Cardiac septum (tissue), 1 donor: ENCODE data around the gene HELT. TPM values are rescaled to one million over a fixed set of nuclear protein-coding genes. Genes with fewer than 3 reads are reported as not detected.
"Not testable (repeated sequence)": the region's sequence is repeated elsewhere in the genome, so short reads cannot be mapped to it uniquely, and the experiment has no call there.

Experiments
- DNase-seq: peaks from one replicate; pipeline ENCODE4 v3.0.0-alpha.2; 2020; ENCODE audit warnings: low spot score
- intact Hi-C: fragments of 100-400 bp; cut with DNase I; formaldehyde crosslinking; loops from one replicate; pipeline ENCODE4 v1.14.0; 2022
- long read RNA-seq: library from polyadenylated mRNA; unstranded; transcript quantifications from one replicate; pipeline ENCODE4 v2.0.0, GENCODE V29; 2021
- total RNA-seq: library from RNA; stranded (reverse); fragmentation: NEBNext Ultra II Directional; extraction: Animal tissue kit (Norgen Biotek cat#: 25700); gene quantifications from one replicate; pipeline ENCODE4 v1.2.1, GENCODE V29; 2021
- donor health status: DM: no; HTN: no; CAD: no.

HELT gene
- total RNA-seq = not detected
- long read RNA-seq = 0 reads

- intact Hi-C loops = no loop called here
- DNase-seq = no peak
Observed at GRCh38 chr4:185017964-185018772, at the start of gene HELT. Gene HELT (plus strand): TSS chr4:185018490. CDS start chr4:185018929, 439 bp downstream.

DNA sequence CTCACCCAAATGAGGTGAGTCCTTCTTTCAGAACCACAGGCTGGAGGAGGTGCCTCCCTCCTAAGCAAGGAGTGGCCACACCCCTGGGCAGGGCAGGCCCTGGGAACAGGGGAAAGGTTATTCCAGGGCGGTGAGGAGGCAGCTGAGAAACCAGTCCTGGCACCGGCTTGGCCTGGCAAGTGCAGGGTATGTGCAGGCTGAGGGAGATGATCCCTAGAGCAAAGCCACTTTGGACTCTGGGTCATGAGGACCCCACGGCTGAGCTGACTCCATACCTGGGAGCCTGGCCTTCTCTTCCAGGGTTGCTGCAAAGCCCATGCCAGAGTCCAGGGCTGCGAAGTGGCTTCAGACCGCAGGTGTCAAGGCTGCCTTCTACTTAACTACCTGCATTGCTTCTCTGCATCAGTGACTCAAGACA is 49.5 kb upstream of the HELT start:
- intact Hi-C loops = no loop called here
- no peak for DNase-seq

DNA sequence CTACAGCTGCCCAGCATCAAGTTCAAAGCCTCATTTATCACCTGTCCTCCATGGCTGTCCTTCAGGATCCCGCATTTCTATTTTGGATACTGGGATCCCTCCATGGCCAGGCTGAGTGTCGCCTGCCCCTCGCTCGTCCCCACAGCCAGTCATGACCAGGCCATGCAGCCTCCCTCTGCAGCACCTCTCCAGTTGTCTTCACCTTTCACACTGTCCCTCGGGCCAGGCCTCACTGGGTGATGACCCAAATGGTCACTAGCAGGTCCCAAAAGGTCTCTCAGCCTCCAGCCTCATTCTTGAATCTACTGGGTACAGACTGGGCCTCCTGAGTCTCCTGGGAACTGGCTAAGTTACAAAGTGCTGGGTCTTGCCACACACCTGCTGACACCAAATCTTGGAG is 48.7 kb upstream of the HELT start:
- no peak for DNase-seq
- intact Hi-C loops = no loop called here

GRCh38 chr4:184972991-184973390 is 45.3 kb upstream of the HELT start:
- DNase-seq = no peak
- intact Hi-C loops = no loop called here

- DNase-seq, intact Hi-C loops: not testable (repeated sequence)
Observed at GRCh38 chr4:184976348-184976747, 41.9 kb upstream of the HELT start.

- no peak for DNase-seq
- intact Hi-C loops = no loop called here
Observed at GRCh38 chr4:184977747-184978146, 40.5 kb upstream of the HELT start.

- DNase-seq = no peak
- intact Hi-C loops = no loop called here
Observed at GRCh38 chr4:184978211-184978610, 40.1 kb upstream of the HELT start.

GRCh38 chr4:184979461-184980124 is 38.7 kb upstream of the HELT start:
- intact Hi-C loops = no loop called here
- no peak for DNase-seq

DNA sequence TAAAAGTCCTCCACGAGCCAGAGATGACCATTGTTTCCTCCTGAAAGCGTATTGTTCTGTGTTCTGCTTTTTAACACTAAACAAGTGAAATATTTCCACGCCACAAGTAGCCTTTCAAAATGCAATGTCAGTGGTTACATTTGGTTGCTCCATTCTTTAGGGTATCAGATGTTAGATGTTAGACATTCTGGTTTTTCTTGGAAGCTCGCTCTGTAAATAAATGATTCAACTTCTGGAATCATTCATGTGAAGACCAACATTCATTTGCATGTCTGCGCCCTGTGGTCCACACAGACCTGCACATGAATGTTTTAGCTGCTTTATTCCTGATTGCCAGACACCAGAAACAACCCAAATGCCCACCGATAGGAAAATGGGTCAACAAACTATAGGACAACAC is 38.0 kb upstream of the HELT start:
- no peak for DNase-seq
- intact Hi-C loops = no loop called here

GRCh38 chr4:184983672-184984356 is 34.5 kb upstream of the HELT start:
- DNase-seq = no peak
- intact Hi-C loops = loop anchor here (2.0 kb wide), 1 partner anchor 239 kb away; no protein-coding TSS in a partner anchor

DNA sequence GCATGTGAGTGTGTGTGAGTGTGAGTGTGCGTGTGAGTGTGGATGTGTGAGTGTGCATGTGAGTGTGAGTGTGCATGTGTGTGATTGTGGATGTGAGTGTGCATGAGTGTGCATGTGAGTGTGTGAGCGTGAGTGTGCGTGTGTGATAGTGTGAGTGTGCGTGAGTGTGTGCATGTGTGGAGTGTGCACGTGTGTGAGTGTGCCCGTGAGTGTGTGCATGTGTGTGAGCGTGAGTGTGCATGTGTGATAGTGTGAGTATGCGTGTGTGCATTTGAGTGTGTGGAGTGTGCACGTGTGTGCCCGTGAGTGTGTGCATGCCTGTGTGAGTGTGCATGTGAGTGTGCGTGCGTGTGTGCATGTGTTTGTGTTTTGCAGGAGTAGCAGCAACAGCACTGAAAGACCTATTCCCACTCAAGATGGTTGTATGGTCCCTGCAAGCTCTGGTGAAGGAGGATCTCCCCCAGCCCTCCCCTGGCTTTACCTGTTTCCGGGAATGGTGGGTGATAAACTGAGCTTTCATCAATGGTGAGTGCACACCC is 30.7 kb upstream of the HELT start:
- no peak for DNase-seq
- intact Hi-C loops = no loop called here

GRCh38 chr4:184988611-184989010 is 29.7 kb upstream of the HELT start:
- no peak for DNase-seq
- intact Hi-C loops = no loop called here

DNA sequence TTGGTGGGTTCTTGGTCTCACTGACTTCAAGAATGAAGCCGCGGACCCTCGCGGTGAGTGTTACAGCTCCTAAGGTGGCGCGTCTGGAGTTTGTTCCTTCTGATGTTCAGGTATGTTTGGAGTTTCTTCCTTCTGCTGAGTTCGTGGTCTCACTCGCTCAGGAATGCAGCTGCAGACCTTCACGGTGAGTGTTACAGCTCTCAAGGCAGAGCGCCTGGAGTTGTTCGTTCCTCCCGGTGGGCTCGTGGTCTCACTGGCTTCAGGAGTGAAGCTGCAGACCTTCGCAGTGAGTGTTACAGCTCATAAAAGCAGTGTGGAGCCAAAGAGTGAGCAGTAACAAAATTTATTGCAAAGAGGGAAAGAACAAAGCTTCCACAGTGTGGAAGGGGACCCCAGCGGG is 29.0 kb upstream of the HELT start:
- DNase-seq, intact Hi-C loops: not testable (repeated sequence)

- DNase-seq, intact Hi-C loops: not testable (repeated sequence)
Observed at GRCh38 chr4:184990131-184990530, 28.2 kb upstream of the HELT start.

GRCh38 chr4:184991860-184992259 is 26.4 kb upstream of the HELT start:
- intact Hi-C loops = no loop called here
- DNase-seq = no peak

GRCh38 chr4:184992422-184992821 is 25.9 kb upstream of the HELT start:
- no peak for DNase-seq
- intact Hi-C loops = no loop called here

- intact Hi-C loops = no loop called here
- no peak for DNase-seq
Observed at GRCh38 chr4:184993247-184993646, 25.0 kb upstream of the HELT start.

GRCh38 chr4:184994010-184994622 is 24.2 kb upstream of the HELT start:
- intact Hi-C loops = no loop called here

DNA sequence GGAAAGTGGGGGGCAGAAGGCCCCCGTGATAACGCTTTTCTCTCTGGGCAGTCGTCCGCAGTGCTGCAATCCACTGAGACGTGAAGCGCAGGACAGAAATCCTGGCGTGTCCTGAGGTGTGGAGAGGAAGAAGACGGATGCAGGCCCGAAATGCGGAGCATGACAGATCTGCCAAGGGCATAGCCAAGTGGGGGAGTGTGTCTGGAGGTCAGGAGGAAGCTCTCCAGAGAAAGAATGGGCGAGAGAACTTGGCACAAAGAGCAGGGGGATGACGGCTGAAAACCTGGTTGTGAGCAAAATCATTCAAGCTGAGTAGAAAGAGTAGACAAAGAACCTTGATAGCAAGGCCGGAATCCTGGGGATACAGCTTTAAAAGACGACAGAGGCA is 23.7 kb upstream of the HELT start:
- intact Hi-C loops = no loop called here

More at GRCh38 chr4:184994010-184994622, 24.2 kb upstream of the HELT start:
- no peak for DNase-seq

GRCh38 chr4:184997656-184998055 is 20.6 kb upstream of the HELT start:
- intact Hi-C loops = not testable (repeated sequence)

More for the DNA sequence above, 23.7 kb upstream of the HELT start:
- DNase-seq = no peak

More at GRCh38 chr4:184997656-184998055, 20.6 kb upstream of the HELT start:
- DNase-seq = not testable (repeated sequence)
